GM18907 (cell line): Measurements from ENCODE around the gene FAM90A1.
"Not testable (repeated sequence)": the region's sequence is repeated elsewhere in the genome, so short reads cannot be mapped to it uniquely, and the experiment has no call there.

Experiments used
- ATAC-seq: cut with Tn5 transposase; IDR thresholded peaks from one replicate; pipeline ENCODE4 v1.9.1; 2021; ENCODE audit warnings: mild to moderate bottlenecking, moderate library complexity; ENCODE audit not compliant: unreplicated experiment

Gene FAM90A1

GRCh38 chr12:8233935-8234495, 6.6 kb upstream of the FAM90A1 start:
- not testable (repeated sequence) for ATAC-seq

- not testable (repeated sequence) for ATAC-seq
These were observed 6.0 kb upstream of the FAM90A1 start for GRCh38 chr12:8233300-8233855.

GRCh38 chr12:8231666-8232608, 4.5 kb upstream of the FAM90A1 start:
- ATAC-seq, result not testable (repeated sequence)

- not testable (repeated sequence) for ATAC-seq
These were observed 3.6 kb upstream of the FAM90A1 start for GRCh38 chr12:8231049-8231448.

GRCh38 chr12:8229486-8229885, 2.1 kb upstream of the FAM90A1 start:
- ATAC-seq, result not testable (repeated sequence)

- not testable (repeated sequence) for ATAC-seq
These were observed 1.2 kb upstream of the FAM90A1 start for GRCh38 chr12:8228607-8229006.

- not testable (repeated sequence) for ATAC-seq
These were observed 287 bp upstream of the FAM90A1 start for GRCh38 chr12:8227732-8228077.

GRCh38 chr12:8226355-8226754, 1.1 kb downstream of the FAM90A1 start:
- ATAC-seq, result no peak

GRCh38 chr12:8224782-8225181, 2.6 kb downstream of the FAM90A1 start:
- ATAC-seq, result not testable (repeated sequence)

GRCh38 chr12:8223646-8224045, 3.8 kb downstream of the FAM90A1 start:
- ATAC-seq, result not testable (repeated sequence)

- ATAC-seq, result not testable (repeated sequence)
These were observed 5.1 kb downstream of the FAM90A1 start for GRCh38 chr12:8222303-8222702.

- ATAC-seq, result not testable (repeated sequence)
These were observed 5.6 kb downstream of the FAM90A1 start for GRCh38 chr12:8221844-8222243.

GRCh38 chr12:8221375-8221774, 6.0 kb downstream of the FAM90A1 start:
- not testable (repeated sequence) for ATAC-seq

- ATAC-seq, result not testable (repeated sequence)
These were observed 8.6 kb downstream of the FAM90A1 start for GRCh38 chr12:8218711-8219382.

GRCh38 chr12:8197685-8198308, 29.6 kb downstream of the FAM90A1 start:
- ATAC-seq, result not testable (repeated sequence)

GRCh38 chr12:8188088-8188487, 39.3 kb downstream of the FAM90A1 start:
- ATAC-seq, result not testable (repeated sequence)

GRCh38 chr12:8184206-8184605, 43.2 kb downstream of the FAM90A1 start:
- ATAC-seq, result not testable (repeated sequence)

GRCh38 chr12:8183346-8183745, 44.1 kb downstream of the FAM90A1 start:
- ATAC-seq, result not testable (repeated sequence)

- ATAC-seq, result not testable (repeated sequence)
These were observed 44.5 kb downstream of the FAM90A1 start for GRCh38 chr12:8182923-8183322.

GRCh38 chr12:8181271-8181670, 46.1 kb downstream of the FAM90A1 start:
- ATAC-seq, result not testable (repeated sequence)
